Activated CD4-positive, alpha-beta memory T cell treated with anti-CD3 and anti-CD28 coated beads, Interleukin-2, amount 10 ng/mL, durations not matched to agents 7 days and 5 days (primary cell): ENCODE data around the gene CATSPERD. TPM values are rescaled to one million over a fixed set of nuclear protein-coding genes. Genes with fewer than 3 reads are reported as not detected.
A peak's percentile ranks its signal among the peaks of the same experiment; 100 is the strongest.

ENCODE experiments used
- CTCF ChIA-PET: fragments of 350-600 bp; sonication (Branson Sonifier 250); formaldehyde crosslinking; loops from one replicate; lab custom pipeline; 2021; ENCODE audit warnings: antibody characterized with exemption, inconsistent platforms; lab: Charles Lee
- POLR2A ChIA-PET: fragments of 350-600 bp; sonication (Branson Sonifier 250); formaldehyde crosslinking; loops from one replicate; lab custom pipeline; 2021; ENCODE audit warnings: antibody characterized with exemption; lab: Charles Lee
- DNase-seq: peaks from one replicate; pipeline ENCODE4 v3.0.0-alpha.2; 2020
- H3K27ac Mint-ChIP-seq: one replicate; pipeline ENCODE4 v1.8.0; 2021; ENCODE audit warnings: mild to moderate bottlenecking, mixed read lengths
- H3K27me3 Mint-ChIP-seq: one replicate; pipeline ENCODE4 v1.8.0; 2021; ENCODE audit warnings: mixed read lengths
- H3K36me3 Mint-ChIP-seq: one replicate; pipeline ENCODE4 v1.8.0; 2021; ENCODE audit warnings: low read depth, mixed read lengths
- H3K4me1 Mint-ChIP-seq: one replicate; pipeline ENCODE4 v1.8.0; 2021; ENCODE audit warnings: mixed read lengths
- H3K4me3 Mint-ChIP-seq: one replicate; pipeline ENCODE4 v1.8.0; 2021; ENCODE audit warnings: mild to moderate bottlenecking, mixed read lengths
- H3K9me3 Mint-ChIP-seq: one replicate; pipeline ENCODE4 v1.8.0; 2021; ENCODE audit warnings: mixed read lengths
- total RNA-seq, 2 experiments: library from RNA; stranded (reverse); gene quantifications; one replicate each; pipeline ENCODE4 v1.2.3, GENCODE V29; 2021

The CATSPERD gene
- total RNA-seq, 2 experiments from 2014 or later: not detected

GRCh38 chr19:5788422-5788821 is 68.0 kb downstream of the CATSPERD start:
- H3K9me3 Mint-ChIP-seq: no peaks in the 10 kb centered on the region
- no peak overlapping the region for H3K27ac Mint-ChIP-seq
- no peaks in the 10 kb centered on the region for H3K27me3 Mint-ChIP-seq
- ChIA-PET POLR2A (interaction anchor here (1.1 kb wide), 1 partner anchor 69 kb away, joined by 3 read pairs; no protein-coding TSS in a partner anchor), CTCF (interaction anchor here (0.8 kb wide), 1 partner anchor 16 kb away, joined by 3 read pairs; the partner anchor contains the start of gene NRTN)
- H3K36me3 Mint-ChIP-seq: peaks cover 39% of the 10 kb centered on the region
- no peak overlapping the region for H3K4me3 Mint-ChIP-seq
- no peak for DNase-seq
- H3K4me1 Mint-ChIP-seq: peaks cover 16% of the 10 kb centered on the region

- Mint-ChIP-seq H3K9me3 (no peaks in the 10 kb centered on the region), H3K4me3 (peak overlapping the region; percentile 46), H3K27me3 (no peaks in the 10 kb centered on the region), H3K4me1 (peaks cover 16% of the 10 kb centered on the region), H3K36me3 (peaks cover 34% of the 10 kb centered on the region), H3K27ac (no peak overlapping the region)
- ChIA-PET CTCF (no interaction called here), POLR2A (interaction anchor here (1.4 to 2.6 kb wide), 4 partner anchors 9 to 70 kb away, joined by 3 to 17 read pairs (median 9); partner anchors contain the start of genes CATSPERD and LONP1)
- no peak for DNase-seq
Observed at GRCh38 chr19:5789351-5789761, 68.9 kb downstream of the CATSPERD start.

- Mint-ChIP-seq H3K4me1 (peaks cover 16% of the 10 kb centered on the region), H3K27ac (peak overlapping the region; percentile 100), H3K4me3 (peak overlapping the region; percentile 99), H3K9me3 (no peaks in the 10 kb centered on the region), H3K27me3 (no peaks in the 10 kb centered on the region), H3K36me3 (peaks cover 34% of the 10 kb centered on the region)
- CTCF ChIA-PET: interaction anchor here (1.1 to 5.1 kb wide), 6 partner anchors 14 to 114 kb away, joined by 3 to 54 read pairs (median 4); partner anchors contain the start of gene NDUFA11
- POLR2A ChIA-PET: interaction anchor here (0.6 to 2.6 kb wide), 10 partner anchors 9 to 174 kb away, joined by 3 to 17 read pairs (median 4); partner anchors contain the start of genes CATSPERD, LONP1, NDUFA11 and SAFB
- no peak for DNase-seq
Observed at GRCh38 chr19:5789886-5790558, 69.6 kb downstream of the CATSPERD start.

GRCh38 chr19:5790559-5791520 is 70.4 kb downstream of the CATSPERD start, which contains the start of gene DUS3L:
DUS3L (minus strand) TSS chr19:5791163; CDS start chr19:5791141, 22 bp downstream.
- ChIA-PET POLR2A (interaction anchor here (0.6 to 2.6 kb wide), 10 partner anchors 8 to 113 kb away, joined by 3 to 17 read pairs (median 4); partner anchors contain the start of genes CATSPERD, LONP1 and NDUFA11), CTCF (interaction anchor here (0.7 to 5.1 kb wide), 7 partner anchors 12 to 113 kb away, joined by 3 to 54 read pairs (median 4); partner anchors contain the start of gene NDUFA11)
- peak within 1 kb of the TSS; percentile 99 for H3K4me3 Mint-ChIP-seq
- H3K36me3 Mint-ChIP-seq: peaks cover 31% of the 10 kb centered on the region
- DNase-seq: peak; percentile 97
- peaks cover 16% of the 10 kb centered on the region for H3K4me1 Mint-ChIP-seq
- peak within 1 kb of the TSS; percentile 100 for H3K27ac Mint-ChIP-seq
- no peaks in the 10 kb centered on the region for H3K27me3 Mint-ChIP-seq
- no peaks in the 10 kb centered on the region for H3K9me3 Mint-ChIP-seq

GRCh38 chr19:5792224-5792623 is 71.8 kb downstream of the CATSPERD start:
- ChIA-PET CTCF (interaction anchor here (0.6 to 5.1 kb wide), 2 partner anchors 12 to 329 kb away, joined by 3 to 54 read pairs; no protein-coding TSS in a partner anchor), POLR2A (interaction anchor here (1.9 kb wide), 1 partner anchor 101 kb away, joined by 6 read pairs; no protein-coding TSS in a partner anchor)
- Mint-ChIP-seq H3K27ac (no peak overlapping the region), H3K4me3 (no peak overlapping the region), H3K9me3 (no peaks in the 10 kb centered on the region), H3K36me3 (peaks cover 21% of the 10 kb centered on the region), H3K27me3 (no peaks in the 10 kb centered on the region), H3K4me1 (peaks cover 16% of the 10 kb centered on the region)
- no peak for DNase-seq

- Mint-ChIP-seq H3K27me3 (no peaks in the 10 kb centered on the region), H3K36me3 (peaks cover 18% of the 10 kb centered on the region), H3K4me1 (peaks cover 16% of the 10 kb centered on the region), H3K9me3 (no peaks in the 10 kb centered on the region), H3K27ac (no peak overlapping the region), H3K4me3 (no peak overlapping the region)
- no peak for DNase-seq
- ChIA-PET CTCF (interaction anchor here (0.6 to 5.1 kb wide), 6 partner anchors 11 to 511 kb away, joined by 3 to 54 read pairs (median 4); no protein-coding TSS in a partner anchor), POLR2A (interaction anchor here (3.0 kb wide), 1 partner anchor 111 kb away, joined by 6 read pairs; the partner anchor contains the start of gene NDUFA11)
Observed at GRCh38 chr19:5793188-5793587, 72.8 kb downstream of the CATSPERD start.

- Mint-ChIP-seq H3K27me3 (peaks cover 2% of the 10 kb centered on the region), H3K4me3 (no peak overlapping the region), H3K36me3 (peaks cover 4% of the 10 kb centered on the region), H3K27ac (no peak overlapping the region), H3K9me3 (no peaks in the 10 kb centered on the region), H3K4me1 (peaks cover 8% of the 10 kb centered on the region)
- ChIA-PET POLR2A (interaction anchor here (1.5 to 3.0 kb wide), 2 partner anchors 9 to 108 kb away, joined by 4 to 6 read pairs; partner anchors contain the start of genes NDUFA11 and NRTN), CTCF (interaction anchor here (0.7 to 1.5 kb wide), 4 partner anchors 9 to 185 kb away, joined by 3 to 6 read pairs (median 4); partner anchors contain the start of gene NRTN)
- no peak for DNase-seq
Observed at GRCh38 chr19:5795382-5795919, 75.0 kb downstream of the CATSPERD start.

GRCh38 chr19:5798244-5798643 is 77.8 kb downstream of the CATSPERD start:
- no peak overlapping the region for H3K4me3 Mint-ChIP-seq
- H3K4me1 Mint-ChIP-seq: peaks cover 9% of the 10 kb centered on the region
- H3K9me3 Mint-ChIP-seq: no peaks in the 10 kb centered on the region
- H3K27ac Mint-ChIP-seq: no peak overlapping the region
- ChIA-PET CTCF (no interaction called here), POLR2A (interaction anchor here (1.5 kb wide), 1 partner anchor 10 kb away, joined by 3 read pairs; no protein-coding TSS in a partner anchor)
- no peaks in the 10 kb centered on the region for H3K36me3 Mint-ChIP-seq
- peaks cover 10% of the 10 kb centered on the region for H3K27me3 Mint-ChIP-seq
- DNase-seq: no peak

- DNase-seq: no peak
- H3K36me3 Mint-ChIP-seq: no peaks in the 10 kb centered on the region
- peaks cover 18% of the 10 kb centered on the region for H3K27me3 Mint-ChIP-seq
- H3K4me1 Mint-ChIP-seq: peaks cover 20% of the 10 kb centered on the region
- CTCF ChIA-PET: no interaction called here
- H3K27ac Mint-ChIP-seq: no peak overlapping the region
- no peaks in the 10 kb centered on the region for H3K9me3 Mint-ChIP-seq
- POLR2A ChIA-PET: interaction anchor here (0.5 to 1.4 kb wide), 2 partner anchors 9 kb away, joined by 3 to 4 read pairs; partner anchors contain the start of gene DUS3L
- no peak overlapping the region for H3K4me3 Mint-ChIP-seq
Observed at GRCh38 chr19:5799247-5800241, 79.1 kb downstream of the CATSPERD start.

GRCh38 chr19:5800361-5801270 is 80.2 kb downstream of the CATSPERD start:
- Mint-ChIP-seq H3K4me3 (no peak overlapping the region), H3K27ac (no peak overlapping the region), H3K4me1 (peaks cover 23% of the 10 kb centered on the region), H3K27me3 (peaks cover 22% of the 10 kb centered on the region), H3K36me3 (no peaks in the 10 kb centered on the region), H3K9me3 (no peaks in the 10 kb centered on the region)
- ChIA-PET POLR2A (interaction anchor here (1.4 kb wide), 1 partner anchor 10 kb away, joined by 4 read pairs; the partner anchor contains the start of gene DUS3L), CTCF (no interaction called here)
- DNase-seq: no peak
